Panc1 (cell line): Measurements from ENCODE around the gene WDR86. TPM values are rescaled to one million over a fixed set of nuclear protein-coding genes. Genes with fewer than 3 reads are reported as not detected.

Source experiments
- ATAC-seq: fragments of 200-7000 bp; cut with Tn5 transposase; 2 replicates; pipeline ENCODE4 v1.9.1; 2020; ENCODE audit warnings: mild to moderate bottlenecking, moderate library complexity
- BruUV-seq: library from RNA; stranded (reverse); fragments of 400-500 nt; replicated peaks from 2 replicates; lab custom pipeline; 2021; lab: Mats Ljungman, UMichigan
- CTCF ChIA-PET: fragments of 300-600 bp; sonication (Branson Sonifier 250); formaldehyde crosslinking; loops from one replicate; lab custom pipeline; 2022; ENCODE audit warnings: antibody characterized with exemption; lab: Charles Lee
- POLR2A ChIA-PET: fragments of 300-600 bp; sonication (Branson Sonifier 250); formaldehyde crosslinking; loops from one replicate; lab custom pipeline; 2022; ENCODE audit warnings: antibody characterized with exemption; lab: Charles Lee
- DNase-seq: peaks from one replicate; pipeline ENCODE4 v3.0.0-alpha.2; 2010; ENCODE audit warnings: low read depth, low spot score
- H3K27ac ChIP-seq: 2 replicates; pipeline ENCODE4 v1.5.1; 2011; ENCODE audit warnings: mild to moderate bottlenecking, low read length, inconsistent platforms
- H3K27me3 ChIP-seq: fragments of 200-500 bp; sonication (Bioruptor generic); 2 replicates; pipeline ENCODE4 v1.6.0; 2014; ENCODE audit warnings: low read length, inconsistent platforms; ENCODE audit not compliant: control insufficient read depth, insufficient read depth
- H3K36me3 ChIP-seq: fragments of 200-500 bp; sonication (Bioruptor generic); 2 replicates; pipeline ENCODE4 v1.5.1; 2014; ENCODE audit warnings: inconsistent platforms, mild to moderate bottlenecking, low read length, moderate library complexity; ENCODE audit not compliant: control insufficient read depth, insufficient read depth
- H3K4me1 ChIP-seq: 2 replicates; pipeline ENCODE4 v1.5.1; 2011; ENCODE audit warnings: inconsistent platforms, mild to moderate bottlenecking, low read length, moderate library complexity; ENCODE audit not compliant: control insufficient read depth, insufficient read depth
- H3K4me3 ChIP-seq, 2 experiments: 2 replicates each; pipeline ENCODE4 v1.5.1; 2011 to 2012; ENCODE audit warnings: low read depth in 2 of 2, low read length in 2 of 2, mild to moderate bottlenecking in 2 of 2, inconsistent platforms in 1 of 2, moderate library complexity in 1 of 2
- H3K9me3 ChIP-seq: fragments of 200-500 bp; sonication (Bioruptor generic); 2 replicates; pipeline ENCODE4 v1.5.1; 2014; ENCODE audit warnings: low read depth, mild to moderate bottlenecking, inconsistent platforms, low read length, moderate library complexity; ENCODE audit not compliant: control insufficient read depth, insufficient read depth
- POLR2AphosphoS5 ChIP-seq: IDR thresholded peaks from 2 replicates; pipeline ENCODE4 v1.6.1; 2012; ENCODE audit warnings: mild to moderate bottlenecking, low read depth, low read length, moderate library complexity
- SIN3A ChIP-seq: IDR thresholded peaks from 2 replicates; pipeline ENCODE4 v1.6.1; 2012; ENCODE audit warnings: low read depth, mild to moderate bottlenecking, low read length, moderate library complexity, borderline replicate concordance; ENCODE audit not compliant: insufficient read depth
- TCF7L2 ChIP-seq: IDR thresholded peaks from 2 replicates; pipeline ENCODE4 v1.6.1; 2011; ENCODE audit warnings: mild to moderate bottlenecking, low read depth, low read length, inconsistent platforms
- in situ Hi-C: cut with HindIII; loops from 2 replicates; pipeline ENCODE4 v1.10.0; 2016; ENCODE audit warnings: low sequenced_read_pairs, low pct_unique_long_range_greater_than_20kb
- intact Hi-C: fragments of 100-400 bp; cut with micrococcal nuclease; formaldehyde crosslinking; loops from one replicate; pipeline ENCODE4 v1.10.0; 2022; ENCODE audit not compliant: unreplicated experiment
- total RNA-seq: library from RNA; stranded (reverse); gene quantifications from one replicate; pipeline ENCODE4 v1.2.1, GENCODE V29; 2021; ENCODE audit not compliant: unreplicated experiment
- TF ChIP-seq, protein P1 (sequence below): fragments of 450-650 bp; IDR thresholded peaks from 2 replicates; pipeline ENCODE4 v1.5.1; 2017; ENCODE audit warnings: mild to moderate bottlenecking
- TF ChIP-seq, protein P2 (sequence below), 2 experiments: IDR thresholded peaks; 2 replicates each; pipeline ENCODE4 v1.6.1; 2011 to 2012; ENCODE audit warnings: low read depth in 2 of 2, control low read depth in 1 of 2, low read length in 1 of 2, mild to moderate bottlenecking in 1 of 2, moderate library complexity in 1 of 2; ENCODE audit not compliant: insufficient read depth in 1 of 2

The WDR86 gene
- total RNA-seq, 1 experiment from 2014 or later, result 0.72 TPM

DNA sequence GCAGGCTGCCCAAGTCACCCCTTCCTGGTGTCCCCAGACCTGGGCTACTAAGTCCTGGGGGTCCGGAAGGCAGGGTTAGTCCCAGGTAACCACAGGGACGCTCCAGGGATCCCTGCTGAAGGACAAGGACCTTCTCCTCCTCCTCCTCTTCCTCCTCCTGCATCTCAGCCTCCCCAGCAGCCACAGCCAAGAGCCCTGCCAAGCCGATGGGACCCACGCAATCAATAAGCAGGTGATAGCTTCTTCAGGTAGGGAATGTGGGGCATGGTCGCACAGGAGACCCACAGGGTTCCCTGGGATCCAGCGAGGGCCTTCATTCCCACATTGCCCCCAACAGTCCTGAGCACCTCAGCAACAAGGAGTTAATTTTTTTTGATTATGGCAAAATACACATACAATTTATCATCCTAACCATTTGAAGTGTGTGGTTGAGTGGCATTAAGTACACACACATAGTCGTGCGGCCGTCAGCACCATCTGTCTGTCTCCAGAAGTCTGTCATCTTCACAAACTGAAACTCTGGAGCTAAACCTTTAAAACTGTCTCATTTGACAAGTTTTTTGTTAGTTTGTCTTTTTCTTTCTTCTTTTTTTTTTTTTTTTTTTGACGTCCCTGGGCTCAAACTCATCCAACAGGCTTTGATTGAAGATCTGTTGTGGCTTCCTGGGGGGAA lies 18.0 kb upstream of the WDR86 start:
- Histone ChIP-seq H3K36me3 (no peaks in the 10 kb centered on the region), H3K27me3 (no peaks in the 10 kb centered on the region), H3K27ac (peak overlapping the region; percentile 74), H3K9me3 (no peaks in the 10 kb centered on the region), H3K4me1 (peaks cover 42% of the 10 kb centered on the region), H3K4me3 (no peak overlapping the region)
- intact Hi-C loops, result no loop called here
- ATAC-seq (no peak), DNase-seq (no peak)
- ChIA-PET POLR2A (no interaction called here), CTCF (interaction anchor here (0.6 kb wide), 1 partner anchor 55 kb away, joined by 5 read pairs; no protein-coding TSS in a partner anchor)
- no TSS peak for BruUV-seq
- in situ Hi-C loops, result no loop called here
- no peak for TF ChIP-seq SIN3A
- TF ChIP-seq, protein P1, sequence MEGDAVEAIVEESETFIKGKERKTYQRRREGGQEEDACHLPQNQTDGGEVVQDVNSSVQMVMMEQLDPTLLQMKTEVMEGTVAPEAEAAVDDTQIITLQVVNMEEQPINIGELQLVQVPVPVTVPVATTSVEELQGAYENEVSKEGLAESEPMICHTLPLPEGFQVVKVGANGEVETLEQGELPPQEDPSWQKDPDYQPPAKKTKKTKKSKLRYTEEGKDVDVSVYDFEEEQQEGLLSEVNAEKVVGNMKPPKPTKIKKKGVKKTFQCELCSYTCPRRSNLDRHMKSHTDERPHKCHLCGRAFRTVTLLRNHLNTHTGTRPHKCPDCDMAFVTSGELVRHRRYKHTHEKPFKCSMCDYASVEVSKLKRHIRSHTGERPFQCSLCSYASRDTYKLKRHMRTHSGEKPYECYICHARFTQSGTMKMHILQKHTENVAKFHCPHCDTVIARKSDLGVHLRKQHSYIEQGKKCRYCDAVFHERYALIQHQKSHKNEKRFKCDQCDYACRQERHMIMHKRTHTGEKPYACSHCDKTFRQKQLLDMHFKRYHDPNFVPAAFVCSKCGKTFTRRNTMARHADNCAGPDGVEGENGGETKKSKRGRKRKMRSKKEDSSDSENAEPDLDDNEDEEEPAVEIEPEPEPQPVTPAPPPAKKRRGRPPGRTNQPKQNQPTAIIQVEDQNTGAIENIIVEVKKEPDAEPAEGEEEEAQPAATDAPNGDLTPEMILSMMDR, result no peak
- no peak for TF ChIP-seq POLR2AphosphoS5
- TF ChIP-seq, protein P2, sequence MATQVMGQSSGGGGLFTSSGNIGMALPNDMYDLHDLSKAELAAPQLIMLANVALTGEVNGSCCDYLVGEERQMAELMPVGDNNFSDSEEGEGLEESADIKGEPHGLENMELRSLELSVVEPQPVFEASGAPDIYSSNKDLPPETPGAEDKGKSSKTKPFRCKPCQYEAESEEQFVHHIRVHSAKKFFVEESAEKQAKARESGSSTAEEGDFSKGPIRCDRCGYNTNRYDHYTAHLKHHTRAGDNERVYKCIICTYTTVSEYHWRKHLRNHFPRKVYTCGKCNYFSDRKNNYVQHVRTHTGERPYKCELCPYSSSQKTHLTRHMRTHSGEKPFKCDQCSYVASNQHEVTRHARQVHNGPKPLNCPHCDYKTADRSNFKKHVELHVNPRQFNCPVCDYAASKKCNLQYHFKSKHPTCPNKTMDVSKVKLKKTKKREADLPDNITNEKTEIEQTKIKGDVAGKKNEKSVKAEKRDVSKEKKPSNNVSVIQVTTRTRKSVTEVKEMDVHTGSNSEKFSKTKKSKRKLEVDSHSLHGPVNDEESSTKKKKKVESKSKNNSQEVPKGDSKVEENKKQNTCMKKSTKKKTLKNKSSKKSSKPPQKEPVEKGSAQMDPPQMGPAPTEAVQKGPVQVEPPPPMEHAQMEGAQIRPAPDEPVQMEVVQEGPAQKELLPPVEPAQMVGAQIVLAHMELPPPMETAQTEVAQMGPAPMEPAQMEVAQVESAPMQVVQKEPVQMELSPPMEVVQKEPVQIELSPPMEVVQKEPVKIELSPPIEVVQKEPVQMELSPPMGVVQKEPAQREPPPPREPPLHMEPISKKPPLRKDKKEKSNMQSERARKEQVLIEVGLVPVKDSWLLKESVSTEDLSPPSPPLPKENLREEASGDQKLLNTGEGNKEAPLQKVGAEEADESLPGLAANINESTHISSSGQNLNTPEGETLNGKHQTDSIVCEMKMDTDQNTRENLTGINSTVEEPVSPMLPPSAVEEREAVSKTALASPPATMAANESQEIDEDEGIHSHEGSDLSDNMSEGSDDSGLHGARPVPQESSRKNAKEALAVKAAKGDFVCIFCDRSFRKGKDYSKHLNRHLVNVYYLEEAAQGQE (IDR thresholded peaks at IDR 0.05; ENCODE audit: insufficient read depth in 1 of 2, low read depth in 2 of 2, low read length in 1 of 2), result no peak
- no peak for TF ChIP-seq TCF7L2

DNA sequence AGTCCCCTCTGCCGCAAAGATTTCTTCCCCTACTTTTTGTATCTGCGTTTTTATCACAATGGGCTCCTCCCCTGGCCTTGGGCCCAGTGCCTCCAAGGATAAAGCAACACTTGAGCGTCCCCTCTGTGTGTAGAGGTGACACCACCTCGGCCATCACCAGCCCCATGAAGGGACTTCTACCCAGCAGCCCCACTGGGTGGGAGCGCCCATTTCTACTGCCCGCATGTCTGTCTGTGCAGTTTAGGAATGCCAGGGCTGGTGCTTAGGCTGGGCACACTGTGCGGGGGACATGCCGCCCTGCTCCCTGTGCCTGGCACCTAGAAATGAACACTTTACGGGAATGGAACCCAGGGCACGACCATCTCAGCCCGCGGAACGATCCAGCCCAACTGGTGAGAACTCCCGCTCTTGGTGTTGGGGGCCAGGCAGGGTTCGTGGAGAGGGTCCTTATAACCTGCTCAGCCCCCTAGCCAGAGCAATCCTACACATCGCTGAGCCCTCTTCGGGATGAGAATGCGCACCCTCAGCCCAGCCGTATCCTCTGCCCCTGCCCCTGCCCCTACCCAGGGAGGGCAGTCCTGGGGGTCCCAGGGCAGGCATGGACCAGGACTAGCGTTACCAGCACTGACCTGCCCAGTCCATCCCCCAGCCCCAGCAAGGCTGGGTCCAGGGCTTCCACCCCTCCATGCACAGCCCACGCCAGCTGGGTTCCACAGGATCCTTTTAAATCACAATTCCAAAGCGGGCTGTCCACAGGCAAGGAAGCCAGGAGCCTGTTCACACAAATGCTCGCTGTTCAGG lies 17.3 kb upstream of the WDR86 start:
- H3K9me3 ChIP-seq, result peaks cover 6% of the 10 kb centered on the region; the same call in 1 of the 2 replicates
- intact Hi-C loops, result no loop called here
- no peak overlapping the region for H3K4me3 ChIP-seq
- ATAC-seq, result no peak
- ChIA-PET CTCF (no interaction called here), POLR2A (no interaction called here)
- TF ChIP-seq, protein P1, result no peak
- TF ChIP-seq, protein P2 (IDR thresholded peaks at IDR 0.05; ENCODE audit: insufficient read depth in 1 of 2, low read depth in 2 of 2, low read length in 1 of 2), result no peak
- no peak; the same call in 1 of the 2 replicates for TF ChIP-seq TCF7L2
- TF ChIP-seq SIN3A, result no peak
- TF ChIP-seq POLR2AphosphoS5, result no peak
- H3K27me3 ChIP-seq, result no peaks in the 10 kb centered on the region
- H3K4me1 ChIP-seq, result peaks cover 42% of the 10 kb centered on the region
- no TSS peak for BruUV-seq
- DNase-seq, result no peak
- no peaks in the 10 kb centered on the region for H3K36me3 ChIP-seq
- peak overlapping the region; percentile 81 for H3K27ac ChIP-seq
- in situ Hi-C loops, result no loop called here
